Tibial artery (tissue), 4 donors: ENCODE measurements around the gene COPS3.

Experiments
- DNase-seq, 2 donors: peaks; one replicate each; pipeline ENCODE4 v3.0.0-alpha.2; 2019
- H3K27ac ChIP-seq, 2 donors: fragments of 200-600 bp; sonication (generic) in 1 of 2; 1 replicate in 1 of 2; 2 replicates in 1 of 2; pipeline ENCODE4 v1.5.1; 2018 to 2019; ENCODE audit warnings: mild to moderate bottlenecking in 1 of 2
- H3K27me3 ChIP-seq, 2 donors: fragments of 200-600 bp; sonication (generic) in 1 of 2; one replicate each; pipeline versions ENCODE4 v1.5.1 to v1.6.0; 2016 to 2019
- H3K36me3 ChIP-seq, 3 donors: fragments of 200-600 bp; sonication (generic) in 2 of 3; one replicate each; pipeline ENCODE4 v1.5.1; 2016 to 2019; ENCODE audit warnings: mild to moderate bottlenecking in 2 of 3
- H3K4me1 ChIP-seq, 4 donors: fragments of 200-600 bp; sonication (generic) in 2 of 4; 1 replicate in 3 of 4; 2 replicates in 1 of 4; pipeline ENCODE4 v1.5.1; 2016 to 2019
- H3K4me3 ChIP-seq, 2 donors: fragments of 200-600 bp; sonication (generic) in 1 of 2; 1 replicate in 1 of 2; 2 replicates in 1 of 2; pipeline ENCODE4 v1.5.1; 2018 to 2019; ENCODE audit warnings: mild to moderate bottlenecking in 2 of 2
- H3K9me3 ChIP-seq, 3 donors: fragments of 200-600 bp; sonication (generic) in 1 of 3; one replicate each; pipeline ENCODE4 v1.5.1; 2016 to 2019
- CTCF ChIP-seq, 2 experiments: fragments of 200-600 bp in 1 of 2; fragments of 450-650 bp in 1 of 2; IDR thresholded peaks; one replicate each; pipeline ENCODE4 v1.5.1; 2017 to 2019; ENCODE audit warnings: antibody characterized with exemption in 2 of 2, mild to moderate bottlenecking in 1 of 2, moderate library complexity in 1 of 2
- intact Hi-C: fragments of 100-400 bp; cut with DNase I; formaldehyde crosslinking; loops from one replicate; pipeline ENCODE4 v1.15.0; 2023; ENCODE audit warnings: low total_unique reads

COPS3 gene

GRCh38 chr17:17298108-17298507, 17.1 kb upstream of the COPS3 start:
- peaks cover 0 to 16% (median 6%) of the 10 kb centered on the region in 4 donors for H3K4me1 ChIP-seq

DNA sequence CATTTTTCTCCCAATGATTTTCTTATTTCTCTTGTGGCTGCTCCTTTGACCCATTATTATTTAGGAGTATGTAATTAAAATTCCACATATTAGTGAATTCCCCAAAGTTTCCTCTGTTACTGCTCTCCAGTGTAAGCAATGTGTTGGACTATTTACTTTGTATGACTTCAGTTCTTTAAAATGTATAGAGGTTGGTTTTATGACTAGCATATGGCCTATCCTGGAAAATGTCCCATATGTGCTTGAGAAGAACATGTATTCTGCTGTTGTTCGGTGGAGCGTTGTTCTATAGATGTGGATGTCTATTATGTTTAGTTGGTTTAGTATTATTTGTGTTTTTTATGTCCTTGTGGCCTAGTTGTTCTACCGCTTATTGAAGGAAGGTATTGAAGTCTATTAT, 16.2 kb upstream of the COPS3 start:
- Histone ChIP-seq H3K4me3 (no peak overlapping the region), H3K27me3 (no peaks in the 10 kb centered on the region), H3K9me3 (no peaks in the 10 kb centered on the region), H3K27ac (no peak overlapping the region), H3K4me1 (peaks cover 0 to 11% (median 6%) of the 10 kb centered on the region in 4 donors), H3K36me3 (no peaks in the 10 kb centered on the region)
- no peak for DNase-seq
- intact Hi-C loops = no loop called here
- TF ChIP-seq CTCF (IDR thresholded peaks at IDR 0.05) = no peak

More at GRCh38 chr17:17298108-17298507, 17.1 kb upstream of the COPS3 start:
- Histone ChIP-seq H3K4me3 (no peak overlapping the region), H3K27me3 (no peaks in the 10 kb centered on the region), H3K9me3 (no peaks in the 10 kb centered on the region), H3K36me3 (no peaks in the 10 kb centered on the region), H3K27ac (no peak overlapping the region)
- no peak for DNase-seq
- no peak for TF ChIP-seq CTCF (IDR thresholded peaks at IDR 0.05)
- intact Hi-C loops = no loop called here

DNA sequence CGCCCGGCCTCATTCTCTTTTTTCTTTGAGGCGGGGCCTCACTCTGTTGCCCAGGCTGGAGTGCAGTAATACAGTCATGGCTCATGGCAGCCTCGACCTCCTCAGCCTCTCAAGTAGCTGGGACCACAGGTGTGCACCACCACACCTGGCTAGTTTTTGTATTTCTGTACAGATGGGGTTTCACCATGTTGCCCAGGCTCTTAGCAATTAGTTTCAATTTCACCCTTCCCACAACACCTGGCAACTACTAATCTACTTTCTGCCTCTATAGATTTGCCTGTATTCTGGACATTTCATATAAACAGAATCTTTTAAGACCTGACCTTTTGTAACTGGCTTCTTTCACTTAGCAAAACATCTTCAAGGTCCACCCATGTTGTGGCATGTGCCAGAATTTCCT, 14.1 kb upstream of the COPS3 start:
- H3K4me1 ChIP-seq = no peaks in the 10 kb centered on the region
- H3K4me3 ChIP-seq = no peak overlapping the region
- no peak overlapping the region for H3K27ac ChIP-seq
- no peak for TF ChIP-seq CTCF (IDR thresholded peaks at IDR 0.05)
- H3K27me3 ChIP-seq = no peaks in the 10 kb centered on the region
- no peaks in the 10 kb centered on the region for H3K36me3 ChIP-seq
- intact Hi-C loops = no loop called here
- peak in 1 of 2 donors; percentile 5 for DNase-seq
- no peaks in the 10 kb centered on the region for H3K9me3 ChIP-seq

DNA sequence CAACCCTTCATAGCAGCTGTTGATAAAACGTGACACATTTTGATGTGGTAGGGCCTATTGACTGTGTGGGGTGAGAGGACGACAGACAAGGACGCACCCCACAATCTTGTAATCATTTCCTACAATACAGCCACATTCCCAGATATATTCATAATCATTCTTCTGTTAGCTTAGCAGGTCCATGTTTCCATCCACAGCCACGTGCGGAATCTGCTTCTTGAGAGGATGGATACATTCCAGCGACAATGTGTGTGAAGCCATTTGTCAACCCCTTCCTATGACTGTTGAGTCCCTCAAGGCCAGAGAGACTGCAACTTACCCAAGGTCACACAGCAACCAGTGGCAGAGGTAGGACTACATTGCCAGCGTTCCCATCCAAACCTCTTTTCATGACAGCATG, 8.7 kb upstream of the COPS3 start:
- Histone ChIP-seq H3K4me3 (no peak overlapping the region), H3K9me3 (no peaks in the 10 kb centered on the region), H3K27me3 (no peaks in the 10 kb centered on the region), H3K36me3 (no peaks in the 10 kb centered on the region), H3K27ac (no peak overlapping the region), H3K4me1 (no peaks in the 10 kb centered on the region)
- peak in 1 of 2 donors; percentile 1 for DNase-seq
- intact Hi-C loops = no loop called here
- no peak for TF ChIP-seq CTCF (IDR thresholded peaks at IDR 0.05)

- Histone ChIP-seq H3K9me3 (no peaks in the 10 kb centered on the region), H3K4me3 (no peak overlapping the region), H3K27me3 (no peaks in the 10 kb centered on the region), H3K27ac (no peak overlapping the region), H3K4me1 (no peaks in the 10 kb centered on the region), H3K36me3 (no peaks in the 10 kb centered on the region)
- intact Hi-C loops = no loop called here
- DNase-seq = no peak
- no peak for TF ChIP-seq CTCF (IDR thresholded peaks at IDR 0.05)
Measured at GRCh38 chr17:17289086-17289485, 8.0 kb upstream of the COPS3 start.

- no peaks in the 10 kb centered on the region for H3K27me3 ChIP-seq
- intact Hi-C loops = no loop called here
- DNase-seq = no peak
- no peaks in the 10 kb centered on the region for H3K36me3 ChIP-seq
- H3K27ac ChIP-seq = no peak overlapping the region
- TF ChIP-seq CTCF (IDR thresholded peaks at IDR 0.05) = no peak
- H3K4me1 ChIP-seq = peaks cover 0 to 5% (median 2%) of the 10 kb centered on the region in 4 donors
- H3K4me3 ChIP-seq = no peak overlapping the region
- H3K9me3 ChIP-seq = no peaks in the 10 kb centered on the region
Measured at GRCh38 chr17:17285951-17286350, 4.9 kb upstream of the COPS3 start.
